Suprapubic skin (tissue), 3 donors: ENCODE measurements around the gene SLC22A3.

Source experiments
- CTCF ChIP-seq, 2 donors: fragments of 200-600 bp in 1 of 2; fragments of 450-650 bp in 1 of 2; sonication (generic) in 1 of 2; IDR thresholded peaks; one replicate each; pipeline ENCODE4 v1.5.1; 2016 to 2019; ENCODE audit warnings: antibody characterized with exemption in 2 of 2, mild to moderate bottlenecking in 1 of 2, moderate library complexity in 1 of 2
- EP300 ChIP-seq: sonication (generic); formaldehyde crosslinking; IDR thresholded peaks from one replicate; pipeline ENCODE4 v1.6.1; 2017; ENCODE audit warnings: antibody characterized with exemption
- POLR2A ChIP-seq, 2 donors: fragments of 450-650 bp; IDR thresholded peaks; one replicate each; pipeline ENCODE4 v1.6.1; 2017; ENCODE audit warnings: antibody characterized with exemption in 2 of 2, mild to moderate bottlenecking in 2 of 2, moderate library complexity in 2 of 2

- TF ChIP-seq CTCF (IDR thresholded peaks at IDR 0.05) (no peak), EP300 (no peak), POLR2A (IDR thresholded peaks at IDR 0.05) (no peak)
Observed at GRCh38 chr6:160450849-160451248, 102.7 kb downstream of the SLC22A3 start.
